Fibroblast of pulmonary artery (primary cell): Measurements from ENCODE around the gene NFYC.

Source experiments
- DNase-seq: peaks from one replicate; pipeline ENCODE4 v3.0.0-alpha.2; 2010; ENCODE audit warnings: low read depth
- H3K4me3 ChIP-seq: replicated peaks from 2 replicates; pipeline ENCODE4 v1.5.1; 2011; ENCODE audit warnings: low read depth, mild to moderate bottlenecking, control low read depth, low read length, moderate library complexity
- CTCF ChIP-seq: IDR thresholded peaks from 2 replicates; pipeline ENCODE4 v1.5.1; 2011; ENCODE audit warnings: mild to moderate bottlenecking, control low read depth, low read length, inconsistent platforms; ENCODE audit errors: missing control alignments

The NFYC gene

DNA sequence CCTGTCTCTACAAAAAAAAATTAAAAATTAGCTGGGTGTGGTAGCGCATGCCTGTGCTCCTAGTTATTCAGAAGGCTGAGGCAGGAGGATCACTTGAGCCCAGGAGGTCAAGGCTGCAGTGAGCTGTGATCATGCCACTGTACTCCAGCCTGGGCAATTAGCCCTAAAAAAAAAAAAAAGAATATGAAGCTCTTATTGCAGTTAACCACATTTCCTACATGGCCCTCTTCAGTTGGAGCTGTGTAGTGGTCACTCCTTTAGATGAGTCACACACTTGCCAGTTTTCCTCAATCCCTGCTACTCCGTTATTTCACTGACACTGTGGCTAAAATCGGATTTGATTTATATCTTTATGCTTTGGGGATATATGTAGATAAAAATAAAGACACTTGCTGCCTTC, 11.8 kb downstream of the NFYC start:
- TF ChIP-seq CTCF, result no peak
- no peak overlapping the region for H3K4me3 ChIP-seq
- peak; percentile 80 for DNase-seq

DNA sequence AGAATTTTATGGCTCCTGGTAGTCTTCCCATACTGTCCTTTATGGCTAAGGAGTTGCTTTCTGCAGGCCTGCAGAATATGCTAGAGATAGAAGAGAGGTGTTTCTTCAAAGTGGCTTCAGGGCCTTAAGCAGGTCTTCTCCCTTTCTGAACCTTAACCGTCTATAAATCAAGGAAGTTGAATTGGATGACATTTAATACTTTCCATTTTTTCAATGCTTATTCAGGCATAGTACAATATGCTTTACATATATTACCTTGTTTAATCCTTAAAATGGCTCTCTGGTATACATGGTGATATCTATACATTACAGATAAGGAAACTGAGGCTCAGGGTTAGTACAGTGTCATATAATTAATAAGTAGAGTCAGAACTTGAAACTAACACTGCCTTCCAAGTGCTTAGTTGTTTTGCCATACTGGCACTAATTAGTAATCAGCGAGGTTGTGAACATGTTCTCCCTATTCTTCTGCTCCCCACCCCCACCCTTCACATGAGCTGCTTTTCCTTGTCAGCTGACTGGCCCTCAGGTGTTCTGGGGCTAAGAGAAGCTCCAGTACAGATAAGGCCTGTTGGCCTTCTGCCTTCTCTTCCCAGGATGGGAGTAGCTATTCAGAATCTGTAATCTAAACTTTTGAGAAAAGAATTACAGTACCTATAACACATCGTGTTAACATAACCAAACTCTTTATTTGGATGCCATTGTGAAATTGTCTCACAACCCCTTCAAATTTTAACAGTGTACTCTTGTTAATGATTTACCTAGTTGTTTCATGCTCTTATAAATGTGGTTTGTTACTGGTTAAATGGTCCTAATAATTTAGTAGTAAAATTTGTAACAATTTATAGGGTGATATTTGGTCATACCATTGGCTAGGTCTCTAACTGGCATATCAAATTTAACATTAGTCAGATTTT, 13.6 kb downstream of the NFYC start:
- TF ChIP-seq CTCF, result no peak
- DNase-seq, result no peak
- no peak overlapping the region for H3K4me3 ChIP-seq

DNA sequence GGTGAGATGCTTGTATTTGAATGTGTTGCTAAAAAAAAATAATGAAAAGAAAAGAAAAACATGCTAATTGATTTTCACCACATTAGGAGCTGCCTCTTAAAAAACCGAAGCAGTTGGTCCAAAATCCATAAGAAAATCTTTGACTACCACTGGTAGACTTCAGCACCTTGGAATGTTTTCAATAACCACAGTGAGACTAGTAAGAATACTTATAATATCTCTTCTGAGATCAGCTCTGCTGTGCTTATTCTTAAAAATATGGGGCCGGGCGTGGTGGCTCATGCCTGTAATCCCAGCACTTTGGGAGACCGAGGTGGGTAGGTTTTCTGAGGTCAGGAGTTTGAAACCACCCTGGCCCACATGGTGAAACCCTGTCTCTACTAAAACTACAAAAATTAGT, 15.1 kb downstream of the NFYC start:
- no peak for TF ChIP-seq CTCF
- no peak for DNase-seq
- no peak overlapping the region for H3K4me3 ChIP-seq

- peak overlapping the region; percentile 69 for H3K4me3 ChIP-seq
- TF ChIP-seq CTCF, result no peak
- peak; percentile 93 for DNase-seq
These were observed 17.2 kb downstream of the NFYC start for GRCh38 chr1:40708750-40709099.

DNA sequence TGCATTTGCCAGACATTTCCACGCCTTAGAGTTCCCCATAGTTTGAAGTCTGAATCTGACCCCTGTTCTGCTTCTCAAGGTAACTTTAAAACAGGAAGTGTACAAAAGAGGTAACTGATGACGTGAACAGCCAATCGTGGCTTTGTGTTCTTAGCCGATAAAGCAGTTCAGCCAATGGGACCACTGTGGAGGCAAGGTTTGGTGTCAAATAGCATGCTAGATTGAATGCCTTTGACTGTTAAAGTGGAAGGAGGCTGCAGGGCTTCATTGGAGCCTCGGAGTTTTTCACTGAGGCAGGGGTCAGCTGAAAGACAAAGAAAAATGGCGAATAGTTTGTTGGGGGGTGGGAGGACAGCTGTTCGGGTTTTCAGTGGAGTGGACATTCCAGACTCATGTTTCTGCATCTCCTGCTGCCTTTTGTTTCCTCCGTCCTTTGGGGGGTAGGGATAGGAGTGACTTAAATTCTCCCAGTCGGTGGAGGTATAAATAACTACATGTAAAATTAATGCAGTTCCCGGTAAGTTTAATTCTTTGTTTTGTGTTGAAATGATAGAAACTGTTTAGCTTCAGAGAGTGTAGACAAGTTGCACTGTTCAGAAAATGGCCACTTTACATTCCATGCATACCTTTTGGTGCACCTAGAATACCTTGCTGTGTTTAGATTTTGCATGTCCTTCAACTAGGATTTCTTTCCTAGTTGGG, 17.7 kb downstream of the NFYC start:
- TF ChIP-seq CTCF, result no peak
- peak; percentile 99 for DNase-seq
- peak overlapping the region; percentile 69 for H3K4me3 ChIP-seq

- peak overlapping the region; percentile 69 for H3K4me3 ChIP-seq
- DNase-seq, result no peak
- TF ChIP-seq CTCF, result no peak
These were observed 18.3 kb downstream of the NFYC start for GRCh38 chr1:40709802-40710278.
